ENCODE measurements around the gene RNF169.

GRCh38 chr11:74780248-74781005, 31.8 kb downstream of the RNF169 start:
- TF ChIP-seq, protein P1, sequence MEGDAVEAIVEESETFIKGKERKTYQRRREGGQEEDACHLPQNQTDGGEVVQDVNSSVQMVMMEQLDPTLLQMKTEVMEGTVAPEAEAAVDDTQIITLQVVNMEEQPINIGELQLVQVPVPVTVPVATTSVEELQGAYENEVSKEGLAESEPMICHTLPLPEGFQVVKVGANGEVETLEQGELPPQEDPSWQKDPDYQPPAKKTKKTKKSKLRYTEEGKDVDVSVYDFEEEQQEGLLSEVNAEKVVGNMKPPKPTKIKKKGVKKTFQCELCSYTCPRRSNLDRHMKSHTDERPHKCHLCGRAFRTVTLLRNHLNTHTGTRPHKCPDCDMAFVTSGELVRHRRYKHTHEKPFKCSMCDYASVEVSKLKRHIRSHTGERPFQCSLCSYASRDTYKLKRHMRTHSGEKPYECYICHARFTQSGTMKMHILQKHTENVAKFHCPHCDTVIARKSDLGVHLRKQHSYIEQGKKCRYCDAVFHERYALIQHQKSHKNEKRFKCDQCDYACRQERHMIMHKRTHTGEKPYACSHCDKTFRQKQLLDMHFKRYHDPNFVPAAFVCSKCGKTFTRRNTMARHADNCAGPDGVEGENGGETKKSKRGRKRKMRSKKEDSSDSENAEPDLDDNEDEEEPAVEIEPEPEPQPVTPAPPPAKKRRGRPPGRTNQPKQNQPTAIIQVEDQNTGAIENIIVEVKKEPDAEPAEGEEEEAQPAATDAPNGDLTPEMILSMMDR (conservative IDR thresholded peaks at IDR 0.05 in 1 of 2, IDR thresholded peaks at IDR 0.05 in 1 of 2; ENCODE audit: low read depth in 1 of 2, low read length in 2 of 2), result no peak
- no peak for TF ChIP-seq EZH2 (IDR thresholded peaks at IDR 0.05; ENCODE audit: low read length, missing control alignments)
